ENCODE measurements around the gene EHD3.
A peak's percentile ranks its signal among the peaks of the same experiment; 100 is the strongest.

Gene EHD3

GRCh38 chr2:31237348-31238017 lies 3.5 kb downstream of the EHD3 start (continued):
- no peak for TF ChIP-seq ZNF8 (CRISPR knock-in tag; IDR thresholded peaks at IDR 0.05)

- ATAC-seq: no peak
- TF ChIP-seq POU6F1 (CRISPR knock-in tag; IDR thresholded peaks at IDR 0.05; ENCODE audit: borderline replicate concordance, low read depth): no peak
Measured at GRCh38 chr2:31238126-31238905, 4.4 kb downstream of the EHD3 start.

GRCh38 chr2:31238906-31239592 lies 5.1 kb downstream of the EHD3 start:
- ATAC-seq: no peak
- TF ChIP-seq ZNF70 (CRISPR knock-in tag; IDR thresholded peaks at IDR 0.05): no peak
- TF ChIP-seq TCF4 (CRISPR knock-in tag; IDR thresholded peaks at IDR 0.05; ENCODE audit: borderline replicate concordance): no peak
- TF ChIP-seq ZNF565 (CRISPR knock-in tag; conservative IDR thresholded peaks at IDR 0.05; ENCODE audit: low read depth): no peak
- no peak for TF ChIP-seq CSDC2 (CRISPR knock-in tag; IDR thresholded peaks at IDR 0.05)

- peak; percentile 45 for ATAC-seq
- TF ChIP-seq SNAI2 (CRISPR knock-in tag; IDR thresholded peaks at IDR 0.05): no peak
- no peak for TF ChIP-seq ZNF8 (CRISPR knock-in tag; IDR thresholded peaks at IDR 0.05)
- no peak for TF ChIP-seq ISL1 (CRISPR knock-in tag; IDR thresholded peaks at IDR 0.05)
- TF ChIP-seq TCF4 (CRISPR knock-in tag; IDR thresholded peaks at IDR 0.05; ENCODE audit: borderline replicate concordance): no peak
- TF ChIP-seq PATZ1 (CRISPR knock-in tag; IDR thresholded peaks at IDR 0.05; ENCODE audit: borderline replicate concordance): no peak
- TF ChIP-seq GLIS3 (CRISPR knock-in tag; IDR thresholded peaks at IDR 0.05): no peak
- no peak for TF ChIP-seq ZFP3 (CRISPR knock-in tag; IDR thresholded peaks at IDR 0.05)
- TF ChIP-seq TSHZ2 (CRISPR knock-in tag; IDR thresholded peaks at IDR 0.05): no peak
- TF ChIP-seq ZNF565 (CRISPR knock-in tag; conservative IDR thresholded peaks at IDR 0.05; ENCODE audit: low read depth): no peak
- TF ChIP-seq CREB5 (CRISPR knock-in tag; IDR thresholded peaks at IDR 0.05; ENCODE audit: low read depth): no peak
- no peak for TF ChIP-seq CSRNP3 (CRISPR knock-in tag; IDR thresholded peaks at IDR 0.05)
- TF ChIP-seq ZC3H10 (CRISPR knock-in tag; IDR thresholded peaks at IDR 0.05): no peak
- TF ChIP-seq PPARA (CRISPR knock-in tag; IDR thresholded peaks at IDR 0.05; ENCODE audit: borderline replicate concordance): no peak
- TF ChIP-seq ARNTL (CRISPR knock-in tag; IDR thresholded peaks at IDR 0.05; ENCODE audit: borderline replicate concordance, low read depth): no peak
- TF ChIP-seq ESRRG (CRISPR knock-in tag; IDR thresholded peaks at IDR 0.05): no peak
- TF ChIP-seq OSR1 (CRISPR knock-in tag; IDR thresholded peaks at IDR 0.05): no peak
- no peak; the same call in 1 of the 2 replicates for TF ChIP-seq POU6F1 (CRISPR knock-in tag; IDR thresholded peaks at IDR 0.05; ENCODE audit: borderline replicate concordance, low read depth)
Measured at GRCh38 chr2:31239593-31240177, 5.7 kb downstream of the EHD3 start.

Data from SK-N-SH treated with all-trans-retinoic acid at 6 μM for 48 hours (cell line).